CD4-positive, alpha-beta T cell treated with Interleukin-17A for 1 hour (primary cell): ENCODE measurements around the gene FITM2.
"Not testable (repeated sequence)": the region's sequence is repeated elsewhere in the genome, so short reads cannot be mapped to it uniquely, and the experiment has no call there.

Source experiments
- DNase-seq: peaks from one replicate; pipeline ENCODE4 v3.0.0-alpha.2; 2020

Gene FITM2

DNA sequence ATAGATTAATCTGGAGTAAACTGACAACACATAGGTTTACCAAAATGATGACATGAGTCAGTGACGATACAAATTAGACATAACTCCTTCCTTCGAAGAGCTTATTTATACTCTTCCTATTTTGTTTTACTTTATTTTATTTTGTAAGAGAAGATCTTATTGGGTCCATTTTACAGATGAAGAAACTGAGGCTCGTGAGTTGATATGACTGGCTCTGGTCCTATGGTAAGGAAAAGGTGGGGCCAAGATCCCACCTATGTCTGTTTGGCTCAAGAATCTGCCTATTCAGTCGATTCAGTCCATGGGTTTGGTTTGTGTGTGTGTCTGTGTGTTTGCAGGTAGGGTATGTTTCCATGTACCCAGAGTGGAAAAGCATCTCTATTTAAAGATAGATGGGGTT, 17.4 kb upstream of the FITM2 start:
- no peak for DNase-seq

DNA sequence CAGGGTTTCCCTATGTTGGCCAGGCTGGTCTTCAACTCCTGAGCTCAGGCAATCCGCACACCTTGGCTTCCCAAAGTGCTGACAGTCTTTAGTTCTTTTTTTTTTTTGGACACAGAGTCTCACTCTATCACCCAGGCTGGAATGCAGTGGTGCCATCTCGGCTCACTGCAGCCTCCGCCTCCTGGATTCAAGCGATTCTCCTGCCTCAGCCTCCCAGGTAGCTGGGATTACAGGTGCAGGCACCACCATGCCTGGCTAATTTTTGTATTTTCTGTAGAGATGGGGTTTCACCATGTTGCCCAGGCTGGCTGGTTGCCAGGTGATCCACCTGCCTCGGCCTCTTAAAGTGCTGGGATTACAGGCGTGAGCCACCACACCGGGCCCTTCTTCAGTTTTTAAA, 16.7 kb upstream of the FITM2 start:
- not testable (repeated sequence) for DNase-seq

DNA sequence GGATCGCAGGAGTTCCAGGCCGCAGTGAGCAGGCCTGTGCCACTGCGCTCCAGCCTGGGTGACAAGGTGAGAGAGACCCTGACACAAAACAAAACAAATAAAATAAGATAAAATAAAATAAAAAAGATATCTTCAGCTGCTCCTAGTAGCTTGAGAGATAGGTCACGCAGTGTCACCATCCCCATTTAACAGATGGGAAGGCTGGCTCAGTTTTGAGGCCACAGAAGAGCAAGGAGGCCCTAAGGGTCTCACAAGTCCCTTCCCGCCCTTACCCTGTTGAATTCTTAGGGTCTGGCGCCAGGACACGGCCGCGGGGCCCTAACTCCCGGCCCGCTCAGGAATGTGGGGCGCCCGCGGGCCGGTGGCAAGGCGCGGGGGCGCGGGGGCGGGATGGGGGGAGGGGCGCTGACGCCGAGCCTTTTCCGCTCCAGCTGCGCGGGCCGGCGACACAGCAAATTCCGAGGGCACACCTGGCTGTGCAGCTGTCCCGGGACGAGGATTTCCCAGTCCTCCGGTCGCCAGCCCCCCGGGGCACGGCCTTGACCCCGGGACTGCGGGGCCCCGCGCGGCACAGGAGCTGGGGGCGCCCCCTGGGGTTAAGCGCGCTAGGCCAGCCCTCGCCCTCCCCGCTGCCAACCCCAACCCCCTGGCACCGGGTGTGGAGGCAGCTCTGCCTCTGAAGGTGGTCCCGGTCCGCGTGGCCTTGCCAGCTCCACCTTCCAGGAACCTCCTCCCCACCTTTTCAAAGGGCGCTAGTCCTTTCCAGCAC, 15.6 kb upstream of the FITM2 start:
- no peak for DNase-seq

DNA sequence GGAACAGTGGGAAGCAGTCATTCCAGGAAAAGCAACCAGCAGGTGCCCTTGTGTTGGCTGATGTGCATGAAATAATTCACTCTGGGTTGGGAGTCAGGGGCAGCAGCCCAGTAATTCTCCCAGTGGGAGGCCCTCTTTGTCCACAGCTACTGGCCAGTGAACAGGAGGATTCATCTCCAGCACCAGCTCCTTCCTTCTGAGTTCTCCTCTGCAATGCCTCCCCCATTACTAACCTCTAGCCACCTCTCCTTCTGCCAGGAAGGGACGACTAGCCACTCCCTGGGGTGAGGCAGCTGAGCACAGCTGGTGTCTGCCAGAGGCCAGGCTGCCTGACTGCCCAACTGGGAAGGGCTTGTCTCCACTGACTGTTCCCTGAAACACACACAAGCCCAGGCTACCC, 13.3 kb upstream of the FITM2 start:
- DNase-seq = no peak

DNA sequence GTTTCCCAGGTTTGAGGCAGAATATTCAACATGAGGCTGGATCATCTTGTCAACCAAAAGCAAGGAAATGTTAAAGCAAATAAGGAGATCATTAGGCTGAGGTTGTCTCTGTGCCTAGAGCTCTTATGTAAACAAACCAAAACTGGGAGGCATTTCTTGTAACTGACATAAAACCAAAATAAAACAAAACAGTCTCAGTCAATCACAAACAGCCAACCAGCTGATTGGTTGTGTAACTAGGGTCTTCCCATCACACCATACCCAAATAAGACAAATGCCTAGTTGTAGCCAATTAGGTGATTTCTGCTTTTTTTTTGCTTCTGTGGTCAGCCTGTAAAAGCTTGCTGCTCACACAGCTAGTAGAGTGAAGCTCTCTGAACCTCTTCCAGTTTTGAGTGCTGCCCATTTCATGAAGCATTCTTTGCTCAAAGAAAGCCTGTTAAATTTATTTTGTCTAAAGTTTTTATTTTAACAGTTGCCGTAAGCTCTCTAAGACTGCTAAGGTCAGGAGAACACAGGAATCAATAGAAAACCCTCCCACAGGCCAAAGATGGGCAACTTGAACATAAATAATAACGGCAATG, 8.9 kb upstream of the FITM2 start:
- no peak for DNase-seq

GRCh38 chr20:44314870-44315269, 3.9 kb upstream of the FITM2 start:
- DNase-seq = no peak

DNA sequence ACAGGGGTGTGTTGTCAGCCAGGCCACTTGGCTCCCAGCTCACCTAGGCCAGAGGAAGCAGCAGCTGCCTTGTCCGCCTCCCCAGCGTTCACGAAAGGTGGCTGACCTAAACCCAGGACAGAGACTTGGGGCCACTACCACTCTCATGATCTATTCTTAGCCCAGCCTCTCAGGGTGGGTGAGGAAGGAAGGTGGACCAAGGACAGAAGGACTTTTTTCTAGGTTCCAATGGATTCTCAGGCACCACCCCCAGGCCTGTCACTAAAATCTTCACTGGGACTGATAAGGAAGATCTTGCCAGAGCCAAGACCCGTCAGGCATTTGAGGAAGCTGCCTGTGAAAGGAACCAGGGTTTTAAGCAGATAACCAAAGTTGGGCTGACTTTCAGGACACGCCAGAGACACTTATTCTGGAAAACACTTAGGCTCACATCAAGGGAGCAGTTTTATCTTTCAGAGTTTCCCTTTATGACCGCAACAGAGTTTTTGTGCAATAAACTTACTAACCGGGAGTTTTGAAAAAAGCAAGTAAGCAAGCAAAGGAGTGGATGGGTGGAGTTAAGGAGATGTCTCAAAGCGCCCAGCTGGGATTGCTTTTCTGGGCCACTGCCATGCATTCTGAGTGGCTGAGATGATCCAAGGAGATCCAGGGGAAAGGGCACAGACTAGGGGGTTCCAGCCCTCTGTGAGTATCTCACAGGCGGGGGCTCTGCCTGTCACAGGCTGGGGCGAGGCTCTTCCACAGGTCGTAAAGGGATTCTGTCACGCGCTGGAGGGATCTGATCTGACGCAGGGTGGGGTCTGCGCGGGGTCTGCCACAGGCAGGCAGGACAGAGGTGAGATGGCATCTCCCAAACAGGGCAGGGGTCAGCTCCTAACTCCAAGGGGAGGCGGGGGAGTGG, 989 bp downstream of the FITM2 start:
- no peak for DNase-seq

DNA sequence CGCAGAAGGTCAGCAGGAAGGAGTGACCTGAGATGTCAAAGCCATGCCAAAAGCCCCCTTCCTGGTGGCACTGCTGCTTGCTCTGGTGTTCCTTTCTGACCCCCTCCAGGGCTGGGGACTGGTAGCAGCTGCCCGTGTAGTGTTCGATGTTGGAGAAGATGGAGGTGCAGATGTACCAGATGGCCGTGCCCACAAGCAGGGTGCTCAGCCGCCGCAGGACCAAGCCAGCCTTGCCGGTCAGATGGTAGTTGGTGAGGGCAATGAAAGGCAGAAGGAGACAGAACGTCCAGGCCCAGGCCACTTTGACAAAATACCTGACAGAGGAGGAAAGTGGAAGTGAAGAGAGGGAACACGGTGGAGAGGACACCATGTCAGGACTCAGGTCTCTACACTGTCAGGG, 4.1 kb downstream of the FITM2 start:
- DNase-seq = no peak

- no peak for DNase-seq
These were observed 6.6 kb downstream of the FITM2 start for GRCh38 chr20:44304383-44304782.

DNA sequence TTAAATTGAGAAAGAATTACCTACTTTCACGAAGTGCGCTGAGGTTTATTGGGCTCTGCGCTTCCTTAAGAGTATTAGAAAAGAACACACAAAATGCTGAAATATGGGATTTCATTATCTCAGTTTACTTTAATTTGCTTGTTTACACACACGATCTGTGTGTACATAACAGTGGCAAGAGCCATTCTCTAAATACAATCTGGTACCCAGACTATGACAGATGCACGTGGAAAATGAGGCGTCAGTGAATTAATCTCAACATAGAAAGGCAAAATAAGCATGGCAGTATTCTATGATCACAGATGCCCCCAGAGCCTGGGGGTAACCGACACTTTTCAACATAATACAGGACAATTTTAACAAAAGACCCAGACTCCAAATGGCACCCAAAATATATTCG, 8.3 kb downstream of the FITM2 start:
- no peak for DNase-seq

DNA sequence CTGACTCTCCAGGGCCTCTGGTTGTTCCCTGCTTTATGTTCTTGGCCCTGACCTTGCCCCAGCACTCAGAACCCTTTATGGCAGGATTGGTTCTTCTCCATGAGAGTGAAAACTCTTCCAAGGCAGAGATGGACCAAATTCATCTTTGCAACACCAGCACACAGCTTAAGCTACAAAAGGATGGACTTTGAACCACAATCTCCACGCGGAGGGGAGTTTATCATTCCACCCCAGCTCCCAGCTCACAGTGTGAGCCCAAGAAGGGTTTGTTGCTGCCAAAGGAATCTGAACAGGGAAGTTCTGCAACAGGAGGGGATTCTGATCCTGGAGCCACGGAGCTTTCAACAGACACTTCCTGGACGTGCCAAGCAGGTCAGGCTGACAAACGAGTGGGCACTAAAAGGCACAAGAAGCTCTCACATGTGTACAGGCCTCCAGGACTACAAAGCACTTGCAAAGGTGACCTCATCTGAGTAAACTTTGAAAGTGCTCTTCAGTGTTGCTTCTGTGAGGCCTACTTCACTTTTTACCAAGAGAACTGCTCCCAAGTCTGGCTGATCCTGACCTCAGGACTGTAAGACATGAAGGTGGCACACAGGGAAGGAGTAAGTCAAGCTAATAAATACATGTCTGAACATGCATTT, 8.9 kb downstream of the FITM2 start:
- no peak for DNase-seq

- no peak for DNase-seq
These were observed 9.7 kb downstream of the FITM2 start for GRCh38 chr20:44301285-44301684.

- not testable (repeated sequence) for DNase-seq
These were observed 11.9 kb downstream of the FITM2 start for GRCh38 chr20:44299011-44299535.

- DNase-seq = no peak
These were observed 13.3 kb downstream of the FITM2 start for GRCh38 chr20:44297721-44298120.

DNA sequence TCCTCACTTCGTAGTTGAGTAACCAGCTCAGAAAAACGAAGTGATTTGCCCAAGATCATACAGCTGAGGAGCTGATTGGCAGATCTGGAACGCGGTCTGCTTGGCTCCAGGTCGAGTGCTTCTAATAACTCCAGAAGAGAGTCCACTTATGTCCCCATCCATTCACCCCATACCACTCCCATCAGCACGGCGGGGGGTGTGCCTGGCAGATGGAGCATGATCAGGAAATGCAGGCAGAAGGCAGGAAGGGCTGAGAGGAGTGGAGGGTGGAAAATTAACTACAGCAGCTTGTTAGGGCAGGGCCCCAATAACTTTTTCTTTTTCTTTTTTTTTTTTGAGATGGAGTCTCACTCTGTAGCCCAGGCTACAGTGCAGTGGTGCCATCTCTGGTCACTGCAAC, 15.0 kb downstream of the FITM2 start:
- DNase-seq = no peak

GRCh38 chr20:44291754-44292153, 19.2 kb downstream of the FITM2 start:
- no peak for DNase-seq

DNA sequence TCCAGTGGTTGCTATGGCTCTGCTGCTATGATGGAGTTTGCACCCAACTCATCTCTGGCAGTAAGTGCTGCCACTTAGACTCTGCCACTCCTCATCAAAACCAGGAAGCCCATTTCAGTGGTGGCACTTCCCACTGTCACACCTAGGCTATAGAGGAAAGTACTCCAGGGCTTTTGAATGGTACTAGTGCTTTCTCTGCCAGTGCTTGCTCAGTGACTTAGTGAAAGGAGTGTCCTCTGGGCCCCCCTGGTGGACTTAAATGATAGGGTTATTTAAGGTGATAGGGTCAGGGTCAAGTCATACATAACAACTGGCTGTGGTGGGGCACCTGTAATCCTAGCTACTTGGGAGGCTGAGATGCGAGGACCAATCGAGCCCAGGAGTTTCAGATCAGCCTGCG, 22.8 kb downstream of the FITM2 start:
- DNase-seq = peak; percentile 26

GRCh38 chr20:44287272-44288097, 23.5 kb downstream of the FITM2 start:
- no peak for DNase-seq

DNA sequence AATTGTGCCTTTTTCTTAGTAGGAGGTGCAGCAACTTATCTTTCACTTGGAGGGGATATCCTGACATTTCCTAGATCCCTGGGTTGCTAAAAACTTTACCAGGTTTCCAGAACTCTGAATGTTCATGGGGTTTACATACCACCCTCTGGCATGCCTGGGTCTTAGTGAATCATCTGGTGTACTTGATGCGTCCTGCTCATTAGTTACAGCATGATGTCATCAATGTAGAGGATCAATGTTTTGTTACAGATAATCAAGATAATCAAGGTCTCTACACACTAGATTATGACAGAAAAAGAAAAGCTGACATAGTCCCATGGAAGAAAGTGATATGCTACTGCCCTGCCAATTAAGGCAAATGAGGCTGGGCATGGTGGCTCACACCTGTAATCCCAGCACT, 27.0 kb downstream of the FITM2 start:
- no peak for DNase-seq

- no peak for DNase-seq
These were observed 28.8 kb downstream of the FITM2 start for GRCh38 chr20:44282192-44282591.

DNA sequence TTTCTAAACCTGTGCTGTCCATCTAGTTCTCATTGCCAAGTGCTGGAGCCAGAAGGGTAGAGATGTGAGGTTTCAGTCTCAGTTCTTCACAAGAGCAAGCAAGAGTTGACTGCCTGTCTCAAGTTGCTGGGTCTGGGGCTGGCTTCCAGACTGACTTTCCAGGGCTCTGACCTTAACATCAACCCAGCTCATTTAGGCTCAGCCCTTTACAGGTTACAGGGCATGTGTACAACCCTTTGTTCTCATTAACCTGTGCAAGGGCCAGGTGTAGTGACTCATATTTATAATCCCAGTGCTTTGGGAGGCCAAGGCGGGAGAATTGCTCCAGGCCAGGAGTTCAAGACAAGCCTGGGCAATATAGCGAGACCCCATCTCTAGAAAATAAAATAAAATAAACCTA, 30.6 kb downstream of the FITM2 start:
- no peak for DNase-seq

GRCh38 chr20:44279228-44279627, 31.8 kb downstream of the FITM2 start:
- no peak for DNase-seq
